Mucosa of rectum (tissue), 2 donors: ENCODE data around the gene NUP85.
A peak's percentile ranks its signal among the peaks of the same experiment; 100 is the strongest.

Experiments used
- H3K27ac ChIP-seq, 2 donors: one replicate each; pipeline ENCODE4 v1.7.0; 2013; ENCODE audit warnings: inconsistent platforms in 2 of 2, low read depth in 2 of 2, low read length in 2 of 2
- H3K27me3 ChIP-seq, 2 donors: one replicate each; pipeline ENCODE4 v1.7.0; 2013; ENCODE audit warnings: low read length in 2 of 2; ENCODE audit not compliant: control insufficient read depth in 2 of 2, insufficient read depth in 2 of 2
- H3K36me3 ChIP-seq, 2 donors: one replicate each; pipeline ENCODE4 v1.7.0; 2013; ENCODE audit warnings: low read length in 2 of 2; ENCODE audit not compliant: control insufficient read depth in 2 of 2, insufficient read depth in 2 of 2
- H3K4me1 ChIP-seq, 2 donors: one replicate each; pipeline ENCODE4 v1.7.0; 2013; ENCODE audit warnings: low read length in 2 of 2, mild to moderate bottlenecking in 1 of 2; ENCODE audit not compliant: control insufficient read depth in 2 of 2, insufficient read depth in 2 of 2
- H3K4me3 ChIP-seq, 2 donors: one replicate each; pipeline ENCODE4 v1.7.0; 2013; ENCODE audit warnings: low read length in 2 of 2
- H3K9ac ChIP-seq, 2 donors: one replicate each; pipeline ENCODE4 v1.7.0; 2013; ENCODE audit warnings: low read length in 2 of 2, low read depth in 1 of 2, mild to moderate bottlenecking in 1 of 2
- H3K9me3 ChIP-seq, 2 donors: one replicate each; pipeline ENCODE4 v1.7.0; 2013; ENCODE audit warnings: low read length in 2 of 2; ENCODE audit not compliant: control insufficient read depth in 2 of 2
- donor health status: healthy.
- donor health status: Normal muscosa, but diverticular disease.

The NUP85 gene

DNA sequence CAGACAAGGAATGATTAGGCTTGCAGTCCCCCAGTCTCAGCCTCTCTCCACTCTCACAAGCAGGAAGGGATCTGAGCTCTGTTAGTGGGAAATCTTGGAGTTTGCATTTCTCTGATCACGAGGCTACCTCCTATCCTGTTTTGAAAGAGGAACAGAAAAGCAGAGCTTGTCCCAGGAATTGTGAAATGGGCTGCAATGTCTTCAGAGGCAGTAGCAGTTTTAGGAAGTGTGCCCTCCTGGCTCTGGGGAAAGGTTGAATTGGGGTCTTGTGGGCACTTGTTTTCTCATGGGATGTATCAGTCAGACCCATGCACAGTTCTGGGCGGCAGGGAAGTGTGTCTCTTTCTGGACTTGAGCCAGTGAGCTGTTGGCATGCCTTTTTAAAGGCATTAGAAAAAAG, 22.8 kb downstream of the NUP85 start:
- no peak overlapping the region for H3K9ac ChIP-seq
- H3K27me3 ChIP-seq: no peaks in the 10 kb centered on the region
- H3K9me3 ChIP-seq: no peaks in the 10 kb centered on the region
- H3K36me3 ChIP-seq: peaks cover 60 to 68% of the 10 kb centered on the region in 2 donors
- peaks cover 0 to 3% of the 10 kb centered on the region in 2 donors for H3K4me1 ChIP-seq
- H3K27ac ChIP-seq: peak overlapping the region in 1 of 2 donors; percentile 52
- no peak overlapping the region for H3K4me3 ChIP-seq

DNA sequence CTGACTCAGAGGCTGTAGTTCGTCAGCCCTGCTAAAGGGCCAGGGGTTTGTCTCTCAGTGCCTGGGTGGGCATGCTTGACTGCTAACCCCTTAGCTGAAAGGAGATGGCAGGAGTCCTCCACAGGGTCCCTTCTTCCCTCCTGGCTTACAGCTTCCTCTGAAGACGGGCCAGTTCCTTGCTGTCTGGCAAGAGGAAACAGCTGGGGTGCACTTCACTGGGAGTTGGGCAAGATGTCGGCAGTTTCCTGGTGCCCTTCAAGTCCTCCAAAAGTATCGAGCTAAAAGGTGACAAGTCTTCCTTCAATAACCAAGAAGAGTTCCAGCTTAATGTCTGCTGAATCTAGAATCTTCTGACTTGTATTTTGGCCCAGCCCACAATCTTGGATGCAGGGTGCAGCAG, 23.4 kb downstream of the NUP85 start:
- H3K36me3 ChIP-seq: peaks cover 60 to 68% of the 10 kb centered on the region in 2 donors
- H3K9me3 ChIP-seq: no peaks in the 10 kb centered on the region
- no peaks in the 10 kb centered on the region for H3K27me3 ChIP-seq
- peak overlapping the region; percentile 20 to 52 for H3K27ac ChIP-seq
- H3K4me3 ChIP-seq: no peak overlapping the region
- no peak overlapping the region for H3K9ac ChIP-seq
- H3K4me1 ChIP-seq: peaks cover 0 to 3% of the 10 kb centered on the region in 2 donors

DNA sequence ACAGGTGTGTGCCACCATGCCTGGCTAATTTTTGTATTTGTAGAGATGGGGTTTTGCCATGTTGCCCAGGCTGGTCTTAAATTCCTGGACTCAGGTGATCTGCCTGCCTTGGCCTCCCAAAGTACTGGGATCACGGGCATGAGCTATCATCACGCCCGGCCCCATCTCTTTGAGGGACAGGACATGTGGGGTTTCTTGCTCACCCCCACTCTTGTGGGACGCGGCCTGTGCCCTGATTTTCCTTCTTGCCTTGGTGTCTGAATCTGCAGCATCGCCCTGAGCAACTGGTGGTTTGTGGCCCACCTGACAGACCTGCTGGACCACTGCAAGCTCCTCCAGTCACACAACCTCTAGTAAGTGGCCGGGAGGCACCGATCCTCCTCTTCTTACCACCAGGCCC, 25.6 kb downstream of the NUP85 start:
- Histone ChIP-seq H3K27me3 (no peaks in the 10 kb centered on the region), H3K9me3 (no peaks in the 10 kb centered on the region), H3K36me3 (peaks cover 65 to 72% of the 10 kb centered on the region in 2 donors), H3K4me1 (peaks cover 0 to 3% of the 10 kb centered on the region in 2 donors), H3K9ac (no peak overlapping the region), H3K27ac (no peak overlapping the region), H3K4me3 (no peak overlapping the region)

DNA sequence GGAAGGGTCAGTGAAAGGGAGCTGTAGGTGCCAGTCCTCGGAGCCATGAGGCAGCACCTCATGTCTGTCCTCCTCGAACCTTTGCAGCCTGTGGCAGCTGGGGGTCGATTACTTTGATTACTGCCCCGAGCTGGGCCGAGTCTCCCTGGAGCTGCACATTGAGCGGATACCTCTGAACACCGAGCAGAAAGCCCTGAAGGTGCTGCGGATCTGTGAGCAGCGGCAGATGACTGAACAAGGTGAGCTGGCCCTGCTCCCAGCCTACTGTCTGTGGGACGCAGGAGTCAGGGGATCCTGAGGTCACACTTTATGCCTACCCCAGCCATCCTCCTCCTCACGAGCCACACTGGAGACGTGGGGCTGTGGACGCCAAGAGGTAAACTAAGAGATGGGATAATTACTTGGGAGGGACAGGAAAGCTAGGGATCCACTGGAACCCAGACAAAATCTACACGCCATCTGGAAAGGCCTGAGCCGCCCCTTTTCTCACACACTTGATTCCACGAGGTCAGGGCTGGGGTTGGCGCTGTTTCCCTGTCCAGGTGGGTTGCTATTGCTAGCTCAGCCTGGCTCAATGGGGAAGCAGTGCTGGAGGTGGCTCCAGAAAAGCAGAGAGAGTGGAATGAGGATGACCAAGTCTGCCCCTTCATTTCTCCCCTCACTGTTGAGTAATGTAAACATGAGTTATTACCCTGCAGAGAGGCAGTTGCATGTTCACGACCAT, 26.4 kb downstream of the NUP85 start:
- Histone ChIP-seq H3K36me3 (peaks cover 67 to 72% of the 10 kb centered on the region in 2 donors), H3K27ac (no peak overlapping the region), H3K9me3 (no peaks in the 10 kb centered on the region), H3K4me1 (peaks cover 0 to 3% of the 10 kb centered on the region in 2 donors), H3K4me3 (no peak overlapping the region), H3K27me3 (no peaks in the 10 kb centered on the region), H3K9ac (no peak overlapping the region)

DNA sequence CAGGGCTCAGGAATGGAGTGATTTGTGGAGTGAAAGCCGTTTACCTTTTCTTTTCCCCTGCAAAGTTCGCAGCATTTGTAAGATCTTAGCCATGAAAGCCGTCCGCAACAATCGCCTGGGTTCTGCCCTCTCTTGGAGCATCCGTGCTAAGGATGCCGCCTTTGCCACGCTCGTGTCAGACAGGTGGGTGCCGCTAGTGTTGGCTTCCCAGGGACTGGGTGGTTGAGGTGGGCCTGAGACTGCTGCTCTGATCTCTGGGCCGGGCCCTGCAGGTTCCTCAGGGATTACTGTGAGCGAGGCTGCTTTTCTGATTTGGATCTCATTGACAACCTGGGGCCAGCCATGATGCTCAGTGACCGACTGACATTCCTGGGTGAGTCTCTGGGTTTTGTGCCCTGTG, 27.3 kb downstream of the NUP85 start:
- no peak overlapping the region for H3K27ac ChIP-seq
- no peaks in the 10 kb centered on the region for H3K9me3 ChIP-seq

DNA sequence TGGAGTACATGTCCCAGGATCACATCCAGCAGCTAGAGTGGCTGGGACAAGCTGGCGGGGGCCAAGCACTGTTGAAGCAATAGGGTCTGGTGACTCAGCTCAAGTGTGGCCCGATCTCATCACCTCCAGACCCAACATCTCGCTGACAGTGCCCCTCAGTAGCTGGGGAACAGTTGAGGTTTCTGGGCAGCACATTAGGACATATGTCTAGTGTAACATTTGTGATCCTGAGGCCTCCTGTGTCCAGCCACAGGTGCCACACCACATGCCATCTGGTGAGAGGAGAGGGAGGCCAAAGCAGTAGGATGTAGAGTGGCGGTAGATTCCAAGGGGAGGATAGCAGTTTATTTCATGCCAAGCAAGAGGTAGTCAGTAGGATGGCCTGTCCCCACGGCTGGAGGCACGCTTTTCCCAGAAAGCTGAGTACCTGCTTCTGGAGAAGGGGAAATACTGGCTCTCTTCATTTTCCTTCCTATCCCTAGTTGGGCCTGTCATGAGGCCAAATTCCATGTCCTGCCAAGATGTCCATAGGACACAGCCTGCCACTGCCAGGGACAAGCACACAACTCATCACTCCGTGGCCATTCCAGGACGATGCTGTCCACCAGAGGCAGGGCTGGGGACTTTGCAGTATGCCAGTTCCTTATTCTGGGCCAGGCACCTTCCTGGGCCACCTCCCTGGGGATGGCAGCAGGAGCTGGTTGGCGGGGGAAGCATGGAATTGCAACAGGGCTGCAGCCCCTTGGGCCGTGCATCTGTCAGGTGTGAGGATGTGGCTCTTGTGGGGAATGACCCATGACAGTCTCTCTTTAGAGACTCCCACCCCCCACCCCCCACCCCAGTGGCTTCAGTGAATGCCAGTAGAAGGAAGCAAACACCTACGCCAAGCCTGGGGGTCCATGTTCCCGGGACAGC, 31.9 kb downstream of the NUP85 start:
- Histone ChIP-seq H3K27ac (no peak overlapping the region), H3K36me3 (peaks cover 79 to 81% of the 10 kb centered on the region in 2 donors)

More for the DNA sequence above, 27.3 kb downstream of the NUP85 start:
- no peak overlapping the region for H3K4me3 ChIP-seq
- H3K4me1 ChIP-seq: peaks cover 0 to 3% of the 10 kb centered on the region in 2 donors
- H3K36me3 ChIP-seq: peaks cover 74 to 75% of the 10 kb centered on the region in 2 donors
- H3K9ac ChIP-seq: no peak overlapping the region
- no peaks in the 10 kb centered on the region for H3K27me3 ChIP-seq

DNA sequence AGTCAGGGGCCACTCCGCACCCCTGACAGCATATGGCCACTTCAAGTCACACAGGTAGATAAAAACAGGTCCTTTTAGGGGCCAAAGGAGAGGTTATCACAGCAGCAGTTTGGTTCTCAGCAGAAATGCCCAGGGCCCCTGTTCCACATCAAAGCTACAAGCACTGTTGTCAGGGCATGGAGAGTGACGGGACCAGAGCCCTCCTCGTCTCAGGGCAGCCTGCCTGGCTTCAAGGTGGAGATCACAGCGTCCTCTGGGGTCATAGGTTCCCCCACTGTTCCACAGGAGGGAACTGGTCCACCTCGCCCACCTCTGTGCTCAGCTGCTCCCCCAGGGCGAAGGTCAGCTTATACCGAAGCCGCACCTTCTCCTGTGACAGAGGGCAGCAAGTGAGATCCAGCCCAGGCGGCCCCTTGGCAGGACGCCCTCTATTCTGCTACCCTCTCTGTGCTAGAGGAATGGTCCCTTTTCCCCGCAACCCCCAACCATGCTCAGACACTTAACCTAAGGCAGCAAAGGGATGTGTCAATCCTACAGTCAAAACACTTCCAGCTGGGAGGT, 32.6 kb downstream of the NUP85 start:
- peaks cover 79 to 81% of the 10 kb centered on the region in 2 donors for H3K36me3 ChIP-seq
- H3K27me3 ChIP-seq: no peaks in the 10 kb centered on the region
- H3K9ac ChIP-seq: no peak overlapping the region
- H3K27ac ChIP-seq: no peak overlapping the region
- no peaks in the 10 kb centered on the region for H3K9me3 ChIP-seq
- no peaks in the 10 kb centered on the region for H3K4me1 ChIP-seq
- no peak overlapping the region for H3K4me3 ChIP-seq

More for the DNA sequence above, 31.9 kb downstream of the NUP85 start:
- no peaks in the 10 kb centered on the region for H3K4me1 ChIP-seq
- H3K4me3 ChIP-seq: no peak overlapping the region
- H3K27me3 ChIP-seq: no peaks in the 10 kb centered on the region
- no peaks in the 10 kb centered on the region for H3K9me3 ChIP-seq
- no peak overlapping the region for H3K9ac ChIP-seq

DNA sequence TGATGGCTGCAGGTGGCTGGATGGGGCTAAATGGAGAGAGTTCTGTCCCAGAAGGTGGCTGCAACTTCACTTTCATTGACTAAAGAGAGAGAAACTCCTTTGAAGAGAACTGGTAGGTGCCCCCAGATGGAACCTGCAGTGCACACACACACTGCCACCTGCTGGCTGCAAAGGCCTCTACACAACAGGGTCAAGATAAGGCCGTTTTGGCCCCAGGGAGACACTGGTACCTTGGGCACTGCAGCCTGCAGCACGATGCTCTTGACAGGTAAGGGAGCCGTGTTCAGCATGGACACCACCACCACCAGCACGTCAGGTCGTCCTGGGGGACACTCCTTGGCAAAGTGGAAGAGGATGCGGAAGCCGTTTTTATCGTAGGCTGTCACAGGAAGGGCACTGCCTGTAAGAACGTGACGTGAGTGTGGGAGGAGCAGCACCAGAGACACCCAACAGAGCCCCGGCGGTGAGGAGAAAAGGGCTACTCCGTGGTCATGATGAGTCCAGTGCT, 33.3 kb downstream of the NUP85 start:
- H3K4me3 ChIP-seq: no peak overlapping the region
- H3K4me1 ChIP-seq: no peaks in the 10 kb centered on the region
- no peaks in the 10 kb centered on the region for H3K27me3 ChIP-seq
- H3K27ac ChIP-seq: no peak overlapping the region
- no peak overlapping the region for H3K9ac ChIP-seq
- peaks cover 85 to 87% of the 10 kb centered on the region in 2 donors for H3K36me3 ChIP-seq
- no peaks in the 10 kb centered on the region for H3K9me3 ChIP-seq

DNA sequence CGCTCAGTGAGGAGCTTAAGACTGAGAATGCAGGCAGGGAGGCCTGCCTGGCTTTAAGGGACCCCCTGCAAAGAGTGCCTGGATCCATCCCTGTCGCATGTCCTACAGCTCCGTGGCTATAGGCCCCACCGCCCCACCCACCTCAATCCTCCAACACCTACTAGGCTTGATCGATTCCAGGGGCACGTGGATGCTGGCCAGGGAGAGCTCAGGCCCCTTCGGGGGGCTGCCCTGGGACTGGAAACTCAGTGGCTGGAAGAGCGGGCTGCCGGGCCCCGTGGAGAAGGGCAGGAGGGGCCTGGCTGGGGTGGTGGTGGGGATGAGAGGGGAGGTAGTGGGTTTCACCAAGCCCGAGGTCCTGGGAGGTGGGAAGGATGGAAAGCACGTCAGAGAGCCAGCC, 33.7 kb downstream of the NUP85 start:
- Histone ChIP-seq H3K36me3 (peaks cover 88 to 90% of the 10 kb centered on the region in 2 donors), H3K4me1 (no peaks in the 10 kb centered on the region), H3K9me3 (no peaks in the 10 kb centered on the region), H3K4me3 (no peak overlapping the region), H3K27ac (no peak overlapping the region), H3K27me3 (no peaks in the 10 kb centered on the region), H3K9ac (no peak overlapping the region)
